Progenitor cell of endocrine pancreas (in vitro differentiated cells): ENCODE measurements around the gene NBEA. TPM values are rescaled to one million over a fixed set of nuclear protein-coding genes. Genes with fewer than 3 reads are reported as not detected.

Experiments used
- DNase-seq: peaks from one replicate; pipeline ENCODE4 v3.0.0; 2021; ENCODE audit warnings: low spot score; ENCODE audit not compliant: unreplicated experiment
- H3K27ac Mint-ChIP-seq: 2 replicates; pipeline ENCODE4 v1.8.0; 2021; ENCODE audit warnings: mild to moderate bottlenecking, moderate library complexity, mixed read lengths
- H3K27me3 Mint-ChIP-seq: 2 replicates; pipeline ENCODE4 v1.8.0; 2021; ENCODE audit warnings: mixed read lengths
- H3K36me3 Mint-ChIP-seq: 2 replicates; pipeline ENCODE4 v1.8.0; 2022; ENCODE audit warnings: mixed read lengths; ENCODE audit not compliant: insufficient read depth
- H3K4me1 Mint-ChIP-seq: 2 replicates; pipeline ENCODE4 v1.8.0; 2021; ENCODE audit warnings: low read depth, mixed read lengths
- H3K4me3 Mint-ChIP-seq: 2 replicates; pipeline ENCODE4 v1.8.0; 2021; ENCODE audit warnings: low read depth, mild to moderate bottlenecking, moderate library complexity, mixed read lengths
- H3K9me3 Mint-ChIP-seq: 2 replicates; pipeline ENCODE4 v1.8.0; 2021; ENCODE audit warnings: low read depth, mixed read lengths
- total RNA-seq: library from RNA; stranded (reverse); gene quantifications from 2 replicates; pipeline ENCODE4 v1.2.1, GENCODE V29; 2021
- TF ChIP-seq, protein P1 (sequence below): fragments of 200-600 bp; sonication (generic); IDR thresholded peaks from one replicate; pipeline ENCODE4 v1.5.0; 2021; ENCODE audit warnings: antibody characterized with exemption, mild to moderate bottlenecking; ENCODE audit not compliant: unreplicated experiment

The NBEA gene
- total RNA-seq, 1 donor from 2014 or later, result 21.7 TPM

DNA sequence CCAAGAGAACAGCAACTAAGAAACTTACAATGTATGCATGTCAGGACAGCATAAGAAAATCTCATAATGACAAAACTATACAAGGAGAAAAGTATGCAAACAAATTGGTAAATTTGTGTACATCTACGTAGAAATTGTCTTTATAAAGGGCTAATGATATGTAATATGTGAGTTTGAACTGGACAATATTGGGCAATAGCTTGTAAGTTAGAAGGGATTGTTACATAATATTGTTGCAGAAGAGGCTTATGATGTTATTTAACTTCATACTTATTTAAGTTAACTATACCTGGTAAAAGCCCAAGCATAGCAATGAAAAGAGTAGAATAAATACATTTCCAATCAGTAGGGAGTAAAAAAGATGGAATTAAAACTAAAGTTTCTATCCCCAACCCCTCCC, 400.4 kb downstream of the NBEA start:
- no peaks in the 10 kb centered on the region for H3K27me3 Mint-ChIP-seq
- H3K4me1 Mint-ChIP-seq, result peaks cover 21% of the 10 kb centered on the region
- no peak for DNase-seq
- H3K4me3 Mint-ChIP-seq, result no peak overlapping the region
- TF ChIP-seq, protein P1, sequence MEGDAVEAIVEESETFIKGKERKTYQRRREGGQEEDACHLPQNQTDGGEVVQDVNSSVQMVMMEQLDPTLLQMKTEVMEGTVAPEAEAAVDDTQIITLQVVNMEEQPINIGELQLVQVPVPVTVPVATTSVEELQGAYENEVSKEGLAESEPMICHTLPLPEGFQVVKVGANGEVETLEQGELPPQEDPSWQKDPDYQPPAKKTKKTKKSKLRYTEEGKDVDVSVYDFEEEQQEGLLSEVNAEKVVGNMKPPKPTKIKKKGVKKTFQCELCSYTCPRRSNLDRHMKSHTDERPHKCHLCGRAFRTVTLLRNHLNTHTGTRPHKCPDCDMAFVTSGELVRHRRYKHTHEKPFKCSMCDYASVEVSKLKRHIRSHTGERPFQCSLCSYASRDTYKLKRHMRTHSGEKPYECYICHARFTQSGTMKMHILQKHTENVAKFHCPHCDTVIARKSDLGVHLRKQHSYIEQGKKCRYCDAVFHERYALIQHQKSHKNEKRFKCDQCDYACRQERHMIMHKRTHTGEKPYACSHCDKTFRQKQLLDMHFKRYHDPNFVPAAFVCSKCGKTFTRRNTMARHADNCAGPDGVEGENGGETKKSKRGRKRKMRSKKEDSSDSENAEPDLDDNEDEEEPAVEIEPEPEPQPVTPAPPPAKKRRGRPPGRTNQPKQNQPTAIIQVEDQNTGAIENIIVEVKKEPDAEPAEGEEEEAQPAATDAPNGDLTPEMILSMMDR, result no peak
- no peak overlapping the region for H3K27ac Mint-ChIP-seq
- no peaks in the 10 kb centered on the region for H3K36me3 Mint-ChIP-seq
- H3K9me3 Mint-ChIP-seq, result no peaks in the 10 kb centered on the region

DNA sequence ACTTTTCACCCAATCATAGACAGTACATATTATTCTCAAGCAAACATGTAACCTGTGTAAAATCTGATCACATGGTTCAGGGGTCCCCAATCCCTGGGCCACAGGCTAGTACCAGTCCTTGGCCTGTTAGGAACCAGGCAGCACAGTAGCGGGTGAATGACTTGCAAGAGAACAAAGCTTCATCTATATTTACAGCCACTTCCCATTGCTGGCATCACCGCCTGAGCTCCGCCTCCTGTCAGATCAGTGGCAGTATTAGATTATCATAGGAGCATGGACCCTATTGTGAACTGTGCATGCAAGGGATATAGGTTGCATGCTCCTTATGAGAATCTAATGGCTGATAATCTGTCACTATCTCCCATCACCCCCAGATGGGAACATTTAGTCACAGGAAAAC, 401.3 kb downstream of the NBEA start:
- TF ChIP-seq, protein P1, result no peak
- Mint-ChIP-seq H3K36me3 (no peaks in the 10 kb centered on the region), H3K4me3 (no peak overlapping the region), H3K4me1 (peaks cover 23% of the 10 kb centered on the region), H3K9me3 (no peaks in the 10 kb centered on the region), H3K27ac (no peak overlapping the region), H3K27me3 (no peaks in the 10 kb centered on the region)
- DNase-seq, result no peak

DNA sequence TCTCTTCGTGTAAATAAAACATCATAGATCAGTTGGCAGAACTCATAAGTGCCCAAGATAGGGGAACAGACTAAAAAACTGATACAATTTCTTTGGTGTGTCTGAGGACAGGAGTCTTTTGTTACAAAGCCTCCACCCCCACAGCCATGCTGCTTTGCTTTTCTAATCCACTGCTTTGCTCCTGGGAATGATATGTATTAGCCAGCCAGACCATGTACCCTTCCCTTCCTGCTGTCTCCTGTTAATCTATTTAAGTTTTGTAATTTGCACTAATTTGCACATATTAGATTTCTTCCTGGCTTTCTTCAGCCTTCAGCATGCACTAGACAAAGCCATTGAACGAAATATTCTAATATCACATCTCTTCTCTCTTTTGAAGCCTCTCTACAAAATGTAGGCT, 403.9 kb downstream of the NBEA start:
- Mint-ChIP-seq H3K4me3 (no peak overlapping the region), H3K27me3 (no peaks in the 10 kb centered on the region), H3K36me3 (no peaks in the 10 kb centered on the region), H3K9me3 (no peaks in the 10 kb centered on the region), H3K27ac (peak overlapping the region; percentile 42), H3K4me1 (peaks cover 39% of the 10 kb centered on the region)
- no peak for DNase-seq
- TF ChIP-seq, protein P1, result no peak

DNA sequence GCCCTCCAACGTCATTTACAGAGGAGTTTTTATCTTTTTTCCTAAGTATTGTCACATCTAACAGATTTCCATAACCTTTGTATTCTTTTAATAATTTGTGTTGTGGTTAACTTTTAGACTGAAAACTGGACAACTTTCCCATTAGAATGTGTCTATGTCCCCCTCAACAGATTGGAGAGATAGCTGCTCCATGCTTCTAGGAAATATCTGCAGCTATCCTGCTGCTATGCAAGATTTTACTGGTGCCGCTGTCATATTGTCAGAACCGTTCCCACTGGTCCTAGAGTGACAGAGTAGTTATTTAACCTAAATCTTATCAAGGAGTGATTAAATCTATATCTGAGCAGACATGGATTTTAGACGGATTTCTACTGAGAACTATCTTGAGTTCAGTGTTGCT, 404.4 kb downstream of the NBEA start:
- DNase-seq, result no peak
- no peaks in the 10 kb centered on the region for H3K36me3 Mint-ChIP-seq

DNA sequence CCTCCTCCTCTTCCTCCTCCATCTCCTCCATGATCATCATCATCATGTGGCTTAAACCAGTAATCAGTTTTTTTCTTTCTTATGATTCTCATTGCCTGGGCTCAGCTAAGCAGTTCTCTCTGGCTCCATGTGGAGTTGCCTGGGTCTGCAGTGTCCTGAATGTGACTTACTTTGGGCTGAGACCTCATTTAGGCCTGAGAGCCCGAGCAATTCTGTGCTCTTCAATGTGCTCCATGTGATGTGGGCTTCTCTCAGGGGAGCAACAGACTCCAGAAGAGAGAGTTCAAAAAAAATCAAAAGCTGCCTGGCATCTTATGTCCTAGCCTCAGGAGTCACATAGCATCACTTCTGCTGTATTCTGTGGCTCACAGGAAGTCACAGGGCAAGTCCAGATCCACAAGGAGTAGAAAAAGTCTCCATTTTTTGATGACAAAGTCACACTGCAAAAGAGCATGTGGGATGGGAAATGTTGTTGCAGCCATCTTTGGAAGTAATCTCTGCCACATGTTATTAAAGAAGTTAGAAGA, 405.7 kb downstream of the NBEA start:
- Mint-ChIP-seq H3K4me1 (peaks cover 39% of the 10 kb centered on the region), H3K27me3 (no peaks in the 10 kb centered on the region), H3K9me3 (no peaks in the 10 kb centered on the region), H3K4me3 (no peak overlapping the region), H3K27ac (no peak overlapping the region), H3K36me3 (no peaks in the 10 kb centered on the region)
- TF ChIP-seq, protein P1, result no peak
- DNase-seq, result no peak

More for the DNA sequence above, 404.4 kb downstream of the NBEA start:
- Mint-ChIP-seq H3K4me3 (no peak overlapping the region), H3K4me1 (peaks cover 39% of the 10 kb centered on the region), H3K27ac (peak overlapping the region; percentile 42), H3K9me3 (no peaks in the 10 kb centered on the region), H3K27me3 (no peaks in the 10 kb centered on the region)
- TF ChIP-seq, protein P1, result no peak
